Activated naive CD4-positive, alpha-beta T cell (primary cell): ENCODE results near the gene CWC27.
"Not testable (repeated sequence)": the region's sequence is repeated elsewhere in the genome, so short reads cannot be mapped to it uniquely, and the experiment has no call there.

Experiments
- DNase-seq, 4 experiments: peaks; one replicate each; lab custom pipeline; 2025; lab: John Stamatoyannopoulos, UW

Gene CWC27

GRCh38 chr5:64839936-64840335, 71.2 kb downstream of the CWC27 start:
- no peak for DNase-seq

GRCh38 chr5:64840958-64841357, 72.2 kb downstream of the CWC27 start:
- no peak for DNase-seq

GRCh38 chr5:64853777-64854176, 85.0 kb downstream of the CWC27 start:
- no peak for DNase-seq

GRCh38 chr5:64854855-64855254, 86.1 kb downstream of the CWC27 start:
- no peak for DNase-seq

- no peak for DNase-seq
These were observed 91.2 kb downstream of the CWC27 start for GRCh38 chr5:64859881-64860280.

- DNase-seq, result no peak
These were observed 92.6 kb downstream of the CWC27 start for GRCh38 chr5:64861281-64861680.

- DNase-seq, result no peak
These were observed 95.4 kb downstream of the CWC27 start for GRCh38 chr5:64864171-64864570.

- no peak for DNase-seq
These were observed 96.9 kb downstream of the CWC27 start for GRCh38 chr5:64865662-64866061.

- DNase-seq, result no peak
These were observed 100.7 kb downstream of the CWC27 start for GRCh38 chr5:64869419-64869818.

- DNase-seq, result no peak
These were observed 103.3 kb downstream of the CWC27 start for GRCh38 chr5:64872044-64872443.

- DNase-seq, result no peak
These were observed 104.7 kb downstream of the CWC27 start for GRCh38 chr5:64873441-64873840.

GRCh38 chr5:64874753-64875152, 106.0 kb downstream of the CWC27 start:
- no peak for DNase-seq

GRCh38 chr5:64876203-64876602, 107.5 kb downstream of the CWC27 start:
- no peak for DNase-seq

GRCh38 chr5:64880821-64881220, 112.1 kb downstream of the CWC27 start:
- no peak for DNase-seq

- DNase-seq, result no peak
These were observed 115.2 kb downstream of the CWC27 start for GRCh38 chr5:64883912-64884311.

GRCh38 chr5:64884541-64884940, 115.8 kb downstream of the CWC27 start:
- DNase-seq, result no peak

GRCh38 chr5:64887910-64888309, 119.2 kb downstream of the CWC27 start:
- DNase-seq, result no peak

GRCh38 chr5:64895748-64896147, 127.0 kb downstream of the CWC27 start:
- no peak for DNase-seq

- DNase-seq, result no peak
These were observed 131.1 kb downstream of the CWC27 start for GRCh38 chr5:64899838-64900237.

GRCh38 chr5:64900618-64901017, 131.9 kb downstream of the CWC27 start:
- DNase-seq, result no peak

GRCh38 chr5:64907399-64907798, 138.7 kb downstream of the CWC27 start:
- DNase-seq, result not testable (repeated sequence)

GRCh38 chr5:64914396-64914795, 145.7 kb downstream of the CWC27 start:
- DNase-seq, result no peak

- no peak for DNase-seq
These were observed 149.4 kb downstream of the CWC27 start for GRCh38 chr5:64918083-64918482.

GRCh38 chr5:64921386-64921785, 152.7 kb downstream of the CWC27 start:
- no peak for DNase-seq

- no peak for DNase-seq
These were observed 154.5 kb downstream of the CWC27 start for GRCh38 chr5:64923151-64923685.
